GM10266 (cell line): ENCODE results near the gene PNMA1.
"Not testable (repeated sequence)": the region's sequence is repeated elsewhere in the genome, so short reads cannot be mapped to it uniquely, and the experiment has no call there.

Source experiments
- DNase-seq: peaks from one replicate; pipeline ENCODE4 v3.0.0; 2012; ENCODE audit errors: extremely low spot score
- TF ChIP-seq, protein P1 (sequence below): IDR thresholded peaks from 2 replicates; pipeline ENCODE4 v1.5.1; 2012; ENCODE audit warnings: mild to moderate bottlenecking, low read depth; ENCODE audit not compliant: control insufficient read depth, insufficient read depth; ENCODE audit errors: missing control alignments

Gene PNMA1

DNA sequence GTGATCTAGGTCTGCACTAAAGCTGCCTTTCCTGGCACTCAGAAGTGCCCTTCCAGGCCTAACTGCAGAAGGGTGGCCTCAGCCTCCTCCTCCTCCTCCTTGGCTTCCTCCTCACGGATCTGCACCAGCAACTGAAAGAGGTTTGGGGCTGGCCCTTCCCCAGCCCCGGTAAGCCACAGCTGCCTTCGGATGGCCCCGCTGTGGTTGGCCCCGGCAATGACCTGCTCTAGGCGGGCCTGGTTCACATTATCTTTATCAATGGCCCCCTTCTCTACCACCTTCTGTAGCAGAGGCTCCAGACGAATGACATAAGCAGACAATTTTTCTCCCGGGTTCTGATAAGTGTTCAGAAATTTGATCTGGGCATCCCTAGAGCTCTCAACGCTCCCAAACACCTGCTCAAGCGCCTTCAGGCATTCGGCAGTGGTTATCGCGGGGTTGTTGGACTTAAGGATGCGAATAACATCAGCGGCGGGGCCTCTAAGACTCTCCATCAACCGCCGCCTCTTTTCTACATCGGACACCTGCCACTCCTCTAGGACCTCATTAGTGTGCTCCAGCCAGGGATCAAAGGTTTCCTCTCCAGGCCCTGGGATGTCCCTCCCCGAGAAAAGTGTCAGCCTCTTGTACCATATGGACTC, 1.5 kb downstream of the PNMA1 start:
- DNase-seq: peak; percentile 70
- TF ChIP-seq, protein P1, sequence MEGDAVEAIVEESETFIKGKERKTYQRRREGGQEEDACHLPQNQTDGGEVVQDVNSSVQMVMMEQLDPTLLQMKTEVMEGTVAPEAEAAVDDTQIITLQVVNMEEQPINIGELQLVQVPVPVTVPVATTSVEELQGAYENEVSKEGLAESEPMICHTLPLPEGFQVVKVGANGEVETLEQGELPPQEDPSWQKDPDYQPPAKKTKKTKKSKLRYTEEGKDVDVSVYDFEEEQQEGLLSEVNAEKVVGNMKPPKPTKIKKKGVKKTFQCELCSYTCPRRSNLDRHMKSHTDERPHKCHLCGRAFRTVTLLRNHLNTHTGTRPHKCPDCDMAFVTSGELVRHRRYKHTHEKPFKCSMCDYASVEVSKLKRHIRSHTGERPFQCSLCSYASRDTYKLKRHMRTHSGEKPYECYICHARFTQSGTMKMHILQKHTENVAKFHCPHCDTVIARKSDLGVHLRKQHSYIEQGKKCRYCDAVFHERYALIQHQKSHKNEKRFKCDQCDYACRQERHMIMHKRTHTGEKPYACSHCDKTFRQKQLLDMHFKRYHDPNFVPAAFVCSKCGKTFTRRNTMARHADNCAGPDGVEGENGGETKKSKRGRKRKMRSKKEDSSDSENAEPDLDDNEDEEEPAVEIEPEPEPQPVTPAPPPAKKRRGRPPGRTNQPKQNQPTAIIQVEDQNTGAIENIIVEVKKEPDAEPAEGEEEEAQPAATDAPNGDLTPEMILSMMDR: peak; percentile 5

DNA sequence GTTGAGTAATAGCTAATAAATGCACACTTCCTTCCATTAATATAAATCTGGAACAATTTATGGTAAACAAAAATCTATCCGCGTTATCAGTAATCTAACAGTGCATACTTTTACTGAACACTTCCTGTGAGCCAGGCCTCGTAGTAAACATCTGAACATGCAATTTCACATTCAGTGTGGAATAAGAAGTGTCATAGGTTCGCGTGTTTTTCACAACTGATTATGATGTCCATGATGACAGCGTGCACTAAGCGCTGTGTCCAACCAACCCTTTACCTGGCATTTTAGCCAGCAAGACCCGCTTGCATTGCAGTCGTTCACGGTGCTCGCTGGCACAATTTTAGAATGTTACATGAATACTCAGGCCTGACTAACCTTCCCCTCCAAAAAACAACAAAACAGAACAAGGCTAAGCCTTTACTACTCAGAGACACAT, 2.1 kb downstream of the PNMA1 start:
- DNase-seq: no peak

DNA sequence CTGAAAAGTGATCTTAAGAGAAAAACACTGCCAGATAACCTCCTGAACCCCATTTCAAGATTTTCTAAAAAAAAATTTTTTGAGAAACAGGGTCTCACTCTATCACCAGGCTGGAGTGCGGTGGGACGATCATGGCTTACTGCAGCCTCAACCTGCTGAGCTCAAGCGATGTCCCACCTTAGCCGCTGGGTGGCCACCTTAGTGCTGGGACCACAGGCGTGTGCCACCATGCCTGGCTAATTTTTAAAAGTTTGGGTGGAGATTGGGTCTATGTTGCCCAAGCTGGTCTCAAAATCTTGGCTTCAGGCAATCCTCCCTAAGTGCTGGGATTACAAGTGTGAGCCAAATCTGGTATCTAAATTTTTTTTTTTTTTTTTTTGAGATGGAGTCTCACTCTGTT, 3.4 kb downstream of the PNMA1 start:
- no peak for DNase-seq
- TF ChIP-seq, protein P1: no peak

More for the DNA sequence above, 2.1 kb downstream of the PNMA1 start:
- TF ChIP-seq, protein P1: no peak

DNA sequence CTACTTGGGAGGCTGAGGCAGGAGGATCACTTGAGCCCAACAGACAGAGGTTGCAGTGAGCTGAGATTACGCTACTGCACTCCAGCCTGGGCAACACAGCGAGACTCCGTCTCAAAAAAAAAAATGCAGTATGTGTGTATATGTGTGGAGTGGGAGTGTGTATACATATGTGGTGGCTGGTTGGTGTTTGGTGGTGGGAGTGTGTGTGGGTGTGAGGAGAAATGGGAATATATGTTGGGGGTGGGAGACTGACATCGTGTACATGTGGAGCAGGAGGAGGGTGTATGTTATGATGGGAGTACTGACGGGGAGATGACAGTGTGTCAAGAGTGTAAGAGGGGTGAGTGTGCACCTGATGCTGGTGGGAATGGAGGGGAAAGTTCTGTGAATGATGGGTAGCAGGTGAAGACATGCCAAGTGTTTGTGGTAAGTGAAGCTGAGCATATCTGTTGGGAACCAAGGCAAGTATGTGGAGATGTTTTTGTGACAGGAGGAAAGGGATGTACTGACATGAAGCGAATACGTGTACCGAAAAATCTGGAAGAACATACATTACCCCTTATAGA, 4.2 kb downstream of the PNMA1 start:
- TF ChIP-seq, protein P1: no peak
- DNase-seq: no peak

DNA sequence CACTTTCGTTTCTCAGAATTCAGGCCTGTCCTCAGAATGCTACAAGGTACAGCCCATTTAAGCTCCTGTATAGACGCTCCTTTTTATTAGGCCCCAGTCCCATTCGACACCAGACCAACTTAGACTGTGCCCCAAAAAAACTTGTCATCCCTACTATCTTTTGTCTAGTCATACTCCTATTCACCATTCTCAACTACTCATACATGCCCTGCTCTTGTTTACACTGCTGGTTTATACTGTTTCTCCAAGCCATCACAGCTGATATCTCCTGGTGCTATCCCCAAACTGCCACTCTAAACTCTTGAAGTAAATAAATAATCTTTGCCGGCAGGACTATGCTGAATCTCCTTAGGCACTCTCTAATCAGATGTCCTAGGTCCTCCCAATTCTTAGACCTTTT, 6.1 kb downstream of the PNMA1 start:
- not testable (repeated sequence) for DNase-seq

- TF ChIP-seq, protein P1: no peak
- DNase-seq: no peak
Observed at GRCh38 chr14:73700325-73700724, 13.9 kb downstream of the PNMA1 start.

GRCh38 chr14:73696466-73697400, 17.5 kb downstream of the PNMA1 start:
- DNase-seq: peak; percentile 72

More at GRCh38 chr14:73696466-73697400, 17.5 kb downstream of the PNMA1 start:
- TF ChIP-seq, protein P1: no peak
